HG03565 (cell line): ENCODE data around the gene NEDD4L.

Experiments
- ATAC-seq: cut with Tn5 transposase; IDR thresholded peaks from one replicate; pipeline ENCODE4 v1.9.1; 2021; ENCODE audit warnings: mild to moderate bottlenecking, moderate library complexity; ENCODE audit not compliant: unreplicated experiment

NEDD4L gene

GRCh38 chr18:58204776-58205442, 160.9 kb downstream of the NEDD4L start:
- ATAC-seq, result no peak

GRCh38 chr18:58205443-58206160, 161.6 kb downstream of the NEDD4L start:
- no peak for ATAC-seq

GRCh38 chr18:58207520-58208152, 163.6 kb downstream of the NEDD4L start:
- no peak for ATAC-seq

GRCh38 chr18:58208207-58208932, 164.3 kb downstream of the NEDD4L start:
- no peak for ATAC-seq

- ATAC-seq, result no peak
These were observed 165.3 kb downstream of the NEDD4L start for GRCh38 chr18:58209326-58209725.

GRCh38 chr18:58211510-58211909, 167.5 kb downstream of the NEDD4L start:
- no peak for ATAC-seq

- peak; percentile 42 for ATAC-seq
These were observed 168.2 kb downstream of the NEDD4L start for GRCh38 chr18:58212274-58212673.

- ATAC-seq, result no peak
These were observed 169.4 kb downstream of the NEDD4L start for GRCh38 chr18:58213440-58213839.

GRCh38 chr18:58215011-58215410, 171.0 kb downstream of the NEDD4L start:
- ATAC-seq, result no peak

GRCh38 chr18:58216071-58216481, 172.1 kb downstream of the NEDD4L start:
- no peak for ATAC-seq

GRCh38 chr18:58217052-58217451, 173.0 kb downstream of the NEDD4L start:
- no peak for ATAC-seq

GRCh38 chr18:58218117-58218516, 174.1 kb downstream of the NEDD4L start:
- no peak for ATAC-seq

- ATAC-seq, result no peak
These were observed 177.2 kb downstream of the NEDD4L start for GRCh38 chr18:58221060-58221725.

- no peak for ATAC-seq
These were observed 178.6 kb downstream of the NEDD4L start for GRCh38 chr18:58222432-58223125.

- ATAC-seq, result no peak
These were observed 179.8 kb downstream of the NEDD4L start for GRCh38 chr18:58223717-58224424.

GRCh38 chr18:58224425-58224750, 180.4 kb downstream of the NEDD4L start:
- no peak for ATAC-seq

GRCh38 chr18:58225101-58225500, 181.1 kb downstream of the NEDD4L start:
- ATAC-seq, result peak; percentile 81

- ATAC-seq, result no peak
These were observed 182.4 kb downstream of the NEDD4L start for GRCh38 chr18:58226429-58226828.

GRCh38 chr18:58227361-58227930, 183.4 kb downstream of the NEDD4L start:
- ATAC-seq, result no peak
